GM12878 (cell line): ENCODE data around the gene FERMT2. TPM values are rescaled to one million over a fixed set of nuclear protein-coding genes. Genes with fewer than 3 reads are reported as not detected.

Experiments used
- ATAC-seq: fragments of 200-7000 bp; cut with Tn5 transposase; 3 replicates; pipeline ENCODE4 v1.9.1; 2020; ENCODE audit warnings: mild to moderate bottlenecking, moderate library complexity
- BruUV-seq: library from RNA; stranded (reverse); fragments of 400-500 nt; replicated peaks from 2 replicates; lab custom pipeline; 2021; lab: Mats Ljungman, UMichigan
- CTCF ChIA-PET: fragments of 300-600 bp; sonication (Branson Sonifier 250); formaldehyde crosslinking; extraction: SDS; loops from one replicate; lab custom pipeline; 2021; ENCODE audit warnings: inconsistent platforms; lab: Yijun Ruan, JAX
- POLR2A ChIA-PET: fragments of 350-600 bp; formaldehyde crosslinking; extraction: SDS; loops from one replicate; lab custom pipeline; 2021; ENCODE audit warnings: inconsistent platforms; lab: Charles Lee
- RAD21 ChIA-PET: fragments of 300-600 bp; sonication (Branson Sonifier 250); formaldehyde crosslinking; loops from one replicate; lab custom pipeline; 2023; ENCODE audit warnings: antibody characterized with exemption; ENCODE audit not compliant: unreplicated experiment; lab: Charles Lee
- SMC1A ChIA-PET: fragments of 300-600 bp; sonication (Branson Sonifier 250); formaldehyde crosslinking; loops from one replicate; lab custom pipeline; 2023; ENCODE audit not compliant: unreplicated experiment, uncharacterized antibody; lab: Charles Lee
- DNase-seq: peaks from one replicate; pipeline ENCODE4 v3.0.0-alpha.2; 2011; ENCODE audit warnings: low read depth, low spot score
- FAIRE-seq: peaks from 3 replicates; lab custom pipeline; 2011; peaks lifted over from hg19 to GRCh38; lab: Jason Lieb, UNC
- H2AFZ ChIP-seq: 2 replicates; pipeline ENCODE4 v1.6.0; 2011; ENCODE audit warnings: low read depth, low read length, control low read depth; ENCODE audit not compliant: control insufficient read depth
- H3K27ac ChIP-seq: 2 replicates; pipeline ENCODE4 v1.5.1; 2011; ENCODE audit warnings: control low read depth; ENCODE audit not compliant: control insufficient read depth, insufficient read depth
- H3K27me3 ChIP-seq, 2 experiments: replicated peaks in 1 of 2; 2 replicates each; pipeline versions ENCODE4 v1.6.0 to v1.6.1; 2011; ENCODE audit warnings: low read length in 1 of 2; ENCODE audit not compliant: control insufficient read depth in 2 of 2, insufficient read depth in 2 of 2
- H3K36me3 ChIP-seq, 2 experiments: 2 replicates each; pipeline ENCODE4 v1.5.1; 2011; ENCODE audit warnings: low read length in 1 of 2; ENCODE audit not compliant: control insufficient read depth in 2 of 2, insufficient read depth in 2 of 2
- H3K4me1 ChIP-seq: 2 replicates; pipeline ENCODE4 v1.6.1; 2011; ENCODE audit warnings: mild to moderate bottlenecking, low read length, moderate library complexity, mixed read lengths; ENCODE audit not compliant: control insufficient read depth, insufficient read depth
- H3K4me2 ChIP-seq: 2 replicates; pipeline ENCODE4 v1.6.0; 2011; ENCODE audit warnings: control low read depth; ENCODE audit not compliant: control insufficient read depth, insufficient read depth
- H3K4me3 ChIP-seq: fragments of 200-600 bp; sonication (generic); 2 replicates; pipeline ENCODE4 v1.5.1; 2016
- H3K79me2 ChIP-seq: 2 replicates; pipeline ENCODE4 v1.6.0; 2011; ENCODE audit warnings: low read length; ENCODE audit not compliant: control insufficient read depth, insufficient read depth
- H3K9ac ChIP-seq: 2 replicates; pipeline ENCODE4 v1.8.0; 2011; ENCODE audit warnings: low read length, control low read depth, mixed read lengths; ENCODE audit not compliant: control insufficient read depth, insufficient read depth
- H3K9me3 ChIP-seq: replicated peaks from 3 replicates; pipeline ENCODE4 v1.5.1; 2011; ENCODE audit warnings: mild to moderate bottlenecking, low read length; ENCODE audit not compliant: control insufficient read depth, insufficient read depth
- H4K20me1 ChIP-seq: 2 replicates; pipeline ENCODE4 v1.6.0; 2011; ENCODE audit not compliant: control insufficient read depth, insufficient read depth
- CREB1 ChIP-seq: IDR thresholded peaks from 2 replicates; pipeline ENCODE4 v1.6.1; 2012; ENCODE audit warnings: low read depth, mild to moderate bottlenecking, inconsistent platforms
- CTCF ChIP-seq, 3 experiments: IDR thresholded peaks in 2 of 3; conservative IDR thresholded peaks in 1 of 3; 2 replicates each; pipeline ENCODE4 v1.5.1; 2011; ENCODE audit warnings: low read depth in 3 of 3, low read length in 3 of 3, mild to moderate bottlenecking in 3 of 3, control low read depth in 2 of 3, moderate library complexity in 2 of 3, inconsistent platforms in 1 of 3, mixed read lengths in 1 of 3; ENCODE audit not compliant: control insufficient read depth in 2 of 3, insufficient read depth in 1 of 3; ENCODE audit errors: extremely low read depth in 1 of 3
- ELK1 ChIP-seq: IDR thresholded peaks from 2 replicates; pipeline ENCODE4 v1.6.1; 2012; ENCODE audit warnings: low read depth, low read length, improper control_type of control experiment
- ETV6 ChIP-seq, 2 experiments: fragments of 450-650 bp in 1 of 2; IDR thresholded peaks in 1 of 2; conservative IDR thresholded peaks in 1 of 2; 2 replicates each; pipeline ENCODE4 v1.6.1; 2014; ENCODE audit warnings: antibody characterized with exemption in 1 of 2, borderline replicate concordance in 1 of 2, low read depth in 1 of 2, mild to moderate bottlenecking in 1 of 2, moderate library complexity in 1 of 2
- FOXM1 ChIP-seq: IDR thresholded peaks from 2 replicates; pipeline ENCODE4 v1.6.1; 2012; ENCODE audit warnings: low read depth, mild to moderate bottlenecking, inconsistent platforms, low read length, moderate library complexity
- JUND ChIP-seq: IDR thresholded peaks from 2 replicates; pipeline ENCODE4 v1.6.1; 2012; ENCODE audit warnings: low read depth, mild to moderate bottlenecking, low read length, improper control_type of control experiment, moderate library complexity
- NFXL1 ChIP-seq: fragments of 450-650 bp; IDR thresholded peaks from 2 replicates; pipeline ENCODE4 v1.6.1; 2017; ENCODE audit warnings: antibody characterized with exemption, mild to moderate bottlenecking, borderline replicate concordance
- NKRF ChIP-seq: fragments of 450-650 bp; conservative IDR thresholded peaks from 2 replicates; pipeline ENCODE4 v1.6.1; 2017; ENCODE audit warnings: mild to moderate bottlenecking, moderate library complexity
- PML ChIP-seq: IDR thresholded peaks from 2 replicates; pipeline ENCODE4 v1.6.1; 2012; ENCODE audit warnings: low read length, inconsistent platforms
- PRDM15 ChIP-seq: fragments of 450-650 bp; formaldehyde crosslinking; IDR thresholded peaks from 2 replicates; pipeline ENCODE4 v1.4.0; 2020; ENCODE audit warnings: mild to moderate bottlenecking, moderate library complexity
- RBBP5 ChIP-seq: fragments of 200-600 bp; sonication (generic); conservative IDR thresholded peaks from 2 replicates; pipeline ENCODE4 v1.6.1; 2016
- SMAD1 ChIP-seq: fragments of 450-650 bp; IDR thresholded peaks from 2 replicates; pipeline ENCODE4 v1.6.1; 2018; ENCODE audit warnings: mild to moderate bottlenecking, low read depth; ENCODE audit not compliant: partially characterized antibody
- SRF ChIP-seq, 2 experiments: IDR thresholded peaks; 2 replicates each; pipeline ENCODE4 v1.6.1; 2011; ENCODE audit warnings: low read depth in 2 of 2, low read length in 2 of 2, mild to moderate bottlenecking in 1 of 2, moderate library complexity in 1 of 2
- ZSCAN29 ChIP-seq: fragments of 450-650 bp; IDR thresholded peaks from 2 replicates; pipeline ENCODE4 v1.6.1; 2017; ENCODE audit warnings: mild to moderate bottlenecking, moderate library complexity
- WGBS: methylation state at CpG from one replicate; pipeline ENCODE4 v1.1.6; 2016; ENCODE audit warnings: low lambda C conversion rate; ENCODE audit not compliant: insufficient replicate concordance, insufficient coverage; ENCODE audit errors: missing lambda C conversion rate; 5-methylcytosine and 5-hydroxymethylcytosine counted together
- in situ Hi-C: fragments of 300-500 bp; cut with MboI; formaldehyde crosslinking; loops from 9 replicates; pipeline ENCODE4 v1.14.3; 2018; ENCODE audit warnings: mixed read lengths
- intact Hi-C: fragments of 100-400 bp; cut with micrococcal nuclease; formaldehyde crosslinking; loops from one replicate; pipeline ENCODE4 v1.14.2; 2022; ENCODE audit not compliant: unreplicated experiment
- polyA plus RNA-seq, 11 experiments: library from polyadenylated mRNA; depleted of rRNA in 4 of 11; unstranded in 6 of 11; stranded (reverse) in 5 of 11; fragments of >200 nt; fragmentation: Nextera tagmentation in 4 of 11; fragmentation: Illumina TruSeq in 1 of 11; extraction: Ambion mirVana in 4 of 11; extraction: Trizol in 1 of 11; gene quantifications; 1 replicate in 1 of 11; 2 replicates in 10 of 11; pipeline versions ENCODE4 v1.2.1 to v1.2.3, GENCODE V29; 2011 to 2016; ENCODE audit warnings: inconsistent platforms in 2 of 11, missing spikeins in 2 of 11, low read depth in 1 of 11
- total RNA-seq, 4 experiments: library from RNA; depleted of rRNA in 3 of 4; stranded (reverse); fragments of >200 nt in 3 of 4; fragmentation: Illumina TruSeq in 1 of 4; extraction: Trizol in 1 of 4; gene quantifications; 2 replicates each; pipeline versions ENCODE4 v1.2.1 to v1.2.3, GENCODE V29; 2013 to 2021

FERMT2 gene
- total and polyA plus RNA-seq, 10 of the 15 experiments (the other 5 are each of a cell fraction or from before 2014, with no cell fraction given), result 4.9 to 35.5 (median 19.5) TPM

GRCh38 chr14:52935833-52936232 lies 15.0 kb downstream of the FERMT2 start:
- ChIA-PET CTCF (interaction anchor here (1.6 to 3.0 kb wide), 4 partner anchors 9 to 25 kb away, joined by 4 to 13 read pairs (median 7); no protein-coding TSS in a partner anchor), SMC1A (interaction anchor here (1.2 to 5.5 kb wide), 6 partner anchors 10 to 40 kb away, joined by 5 to 79 read pairs (median 18); no protein-coding TSS in a partner anchor), POLR2A (interaction anchor here (0.6 to 2.7 kb wide), 6 partner anchors 8 to 256 kb away, joined by 3 to 10 read pairs (median 4); no protein-coding TSS in a partner anchor), RAD21 (interaction anchor here (1.1 to 4.3 kb wide), 5 partner anchors 12 to 111 kb away, joined by 3 to 19 read pairs (median 4); no protein-coding TSS in a partner anchor)
- H3K4me1 ChIP-seq, result no peaks in the 10 kb centered on the region
- no peaks in the 10 kb centered on the region for H3K9me3 ChIP-seq
- intact Hi-C loops, result no loop called here
- no TSS peak for BruUV-seq
- H3K9ac ChIP-seq, result no peak overlapping the region
- H3K4me3 ChIP-seq, result no peak overlapping the region
- no peaks in the 10 kb centered on the region for H3K79me2 ChIP-seq
- H3K36me3 ChIP-seq, result no peaks in the 10 kb centered on the region
- H3K27me3 ChIP-seq, result no peaks in the 10 kb centered on the region; a peak in 1 of 4 replicates
- no peak overlapping the region for H3K27ac ChIP-seq
- no peak overlapping the region for H3K4me2 ChIP-seq
- FAIRE-seq (no peak), ATAC-seq (no peak), DNase-seq (no peak)
- no peaks in the 10 kb centered on the region for H4K20me1 ChIP-seq
- no peak overlapping the region for H2AFZ ChIP-seq
- in situ Hi-C loops, result no loop called here
- 33% methylated on average over 3 of the region's 3 CpGs for WGBS
- TF ChIP-seq JUND (no peak), CTCF (IDR thresholded peaks at IDR 0.05 in 2 of 3, conservative IDR thresholded peaks at IDR 0.05 in 1 of 3; ENCODE audit: control insufficient read depth in 2 of 3, extremely low read depth in 1 of 3, insufficient read depth in 1 of 3, low read depth in 3 of 3, low read length in 3 of 3) (no peak), FOXM1 (no peak), RBBP5 (no peak), SRF (IDR thresholded peaks at IDR 0.05; ENCODE audit: low read depth in 2 of 2, low read length in 2 of 2) (no peak), SMAD1 (no peak), NFXL1 (no peak), ELK1 (no peak), CREB1 (no peak), PRDM15 (CRISPR knock-in tag) (no peak), ZSCAN29 (no peak), NKRF (no peak), PML (no peak), ETV6 (conservative IDR thresholded peaks at IDR 0.05 in 1 of 2, IDR thresholded peaks at IDR 0.05 in 1 of 2; ENCODE audit: borderline replicate concordance in 1 of 2, low read depth in 1 of 2) (no peak)
